ENCODE results near the gene HPS6. TPM values are rescaled to one million over a fixed set of nuclear protein-coding genes. Genes with fewer than 3 reads are reported as not detected.

Gene HPS6
- total RNA-seq, 1 experiment from 2014 or later, result 18.7 TPM

GRCh38 chr10:102085336-102085735 is 20.2 kb downstream of the HPS6 start:
- Histone ChIP-seq H3K79me1 (ENCODE audit: insufficient read depth, low read depth, low read length, poor library complexity, severe bottlenecking) (no peaks in the 10 kb centered on the region), H3K56ac (ENCODE audit: insufficient read length, low read depth, low read length) (no peak overlapping the region), H3K14ac (ENCODE audit: insufficient read depth, low read length) (no peak overlapping the region), H4K5ac (ENCODE audit: insufficient read length, low read depth, low read length) (no peak overlapping the region), H3K79me2 (ENCODE audit: insufficient read depth, low read length) (no peaks in the 10 kb centered on the region), H3K4ac (ENCODE audit: low read depth, low read length) (no peak overlapping the region), H3K23ac (ENCODE audit: insufficient read length, low read depth, low read length) (no peak overlapping the region), H3K27ac (ENCODE audit: insufficient read length, low read depth, low read length) (no peak overlapping the region), H2AK5ac (ENCODE audit: insufficient read length, low read length) (no peak overlapping the region), H2BK12ac (ENCODE audit: insufficient read length, low read depth, low read length) (no peak overlapping the region), H2AFZ (ENCODE audit: low read length) (no peak overlapping the region), H3K18ac (ENCODE audit: insufficient read length, low read depth, low read length) (no peak overlapping the region), H2BK15ac (ENCODE audit: low read depth, low read length) (no peak overlapping the region), H2BK5ac (ENCODE audit: insufficient read length, low read length) (no peak overlapping the region), H2BK20ac (ENCODE audit: low read depth, low read length, poor library complexity, severe bottlenecking) (no peak overlapping the region), H4K8ac (replicated peaks; ENCODE audit: insufficient read length, low read depth, low read length) (no peak overlapping the region), H3T11ph (ENCODE audit: low read length) (no peak overlapping the region), H2BK120ac (ENCODE audit: low read depth, low read length, poor library complexity, severe bottlenecking) (no peak overlapping the region), H4K20me1 (ENCODE audit: control insufficient read depth, insufficient read depth, insufficient read length) (no peaks in the 10 kb centered on the region), H3K23me2 (ENCODE audit: insufficient read length, low read depth, low read length, poor library complexity, severe bottlenecking) (no peaks in the 10 kb centered on the region), H3K9ac (ENCODE audit: extremely low read depth, insufficient read length, low read length) (no peak overlapping the region), H4K91ac (ENCODE audit: insufficient read length, low read depth, low read length) (no peak overlapping the region), H3K27me3 (ENCODE audit: insufficient read depth, low read length) (no peaks in the 10 kb centered on the region), H3K4me1 (ENCODE audit: insufficient read depth, low read length) (no peaks in the 10 kb centered on the region), H3K4me2 (ENCODE audit: insufficient read depth, insufficient read length, low read length) (no peak overlapping the region), H3K9me3 (ENCODE audit: control insufficient read depth, low read depth, low read length) (no peaks in the 10 kb centered on the region)
- peaks cover 2% of the 10 kb centered on the region; the same call in 1 of the 2 replicates for H3K27me3 Mint-ChIP-seq (ENCODE audit: low read depth)
- WGBS (ENCODE audit: extremely low coverage, insufficient read length, low lambda C conversion rate), result no CpG with 5 or more reads among the region's 3 CpGs
- no peak overlapping the region for H3K4me3 Mint-ChIP-seq
- no peak for DNase-seq
- peaks cover 0 to 1% (median 0%) of the 10 kb centered on the region in 3 experiments; a peak in 2 of 7 replicates for H3K36me3 Mint-ChIP-seq (ENCODE audit: insufficient read depth in 1 of 3, low read depth in 3 of 3)
- no peak overlapping the region for H3K27ac Mint-ChIP-seq
- no peak for TF ChIP-seq CTCF (conservative IDR thresholded peaks at IDR 0.05)
- no peaks in the 10 kb centered on the region for H3K9me3 Mint-ChIP-seq
- H3K4me1 Mint-ChIP-seq, result no peaks in the 10 kb centered on the region
